HG02840 (cell line): Measurements from ENCODE around the gene RHOBTB3.
"Not testable (repeated sequence)": the region's sequence is repeated elsewhere in the genome, so short reads cannot be mapped to it uniquely, and the experiment has no call there.

Experiments
- ATAC-seq: cut with Tn5 transposase; IDR thresholded peaks from one replicate; pipeline ENCODE4 v1.9.1; 2021; ENCODE audit warnings: mild to moderate bottlenecking, moderate library complexity, moderate number of reproducible peaks; ENCODE audit not compliant: unreplicated experiment, low FRiP score

RHOBTB3 gene

GRCh38 chr5:95730730-95731570 lies at the start of gene RHOBTB3:
TSS of gene RHOBTB3 (plus strand) at chr5:95731336. CDS start at chr5:95731683, 347 bp downstream.
- ATAC-seq = peak; percentile 47

- no peak for ATAC-seq
Measured at GRCh38 chr5:95682891-95683290, 48.2 kb upstream of the RHOBTB3 start, which contains the start of gene SPATA9. TSS of gene SPATA9 (minus strand) at chr5:95682991. CDS start at chr5:95682854, 137 bp downstream.

- no peak for ATAC-seq
Measured at GRCh38 chr5:95684361-95684760, 46.8 kb upstream of the RHOBTB3 start.

- no peak for ATAC-seq
Measured at GRCh38 chr5:95686651-95687050, 44.5 kb upstream of the RHOBTB3 start.

GRCh38 chr5:95689680-95690079 lies 41.5 kb upstream of the RHOBTB3 start:
- ATAC-seq = no peak

GRCh38 chr5:95690333-95690732 lies 40.8 kb upstream of the RHOBTB3 start:
- ATAC-seq = no peak

- ATAC-seq = no peak
Measured at GRCh38 chr5:95697781-95698681, 33.1 kb upstream of the RHOBTB3 start.

- ATAC-seq = no peak
Measured at GRCh38 chr5:95699337-95699736, 31.8 kb upstream of the RHOBTB3 start.

- no peak for ATAC-seq
Measured at GRCh38 chr5:95701074-95701473, 30.1 kb upstream of the RHOBTB3 start.

GRCh38 chr5:95704150-95704549 lies 27.0 kb upstream of the RHOBTB3 start:
- no peak for ATAC-seq

- ATAC-seq = not testable (repeated sequence)
Measured at GRCh38 chr5:95706196-95706595, 24.9 kb upstream of the RHOBTB3 start.

GRCh38 chr5:95707055-95707454 lies 24.1 kb upstream of the RHOBTB3 start:
- no peak for ATAC-seq

GRCh38 chr5:95707534-95708188 lies 23.5 kb upstream of the RHOBTB3 start:
- ATAC-seq = not testable (repeated sequence)

GRCh38 chr5:95708876-95709275 lies 22.3 kb upstream of the RHOBTB3 start:
- no peak for ATAC-seq

GRCh38 chr5:95709967-95710650 lies 21.0 kb upstream of the RHOBTB3 start:
- no peak for ATAC-seq

- not testable (repeated sequence) for ATAC-seq
Measured at GRCh38 chr5:95710651-95711500, 20.3 kb upstream of the RHOBTB3 start.

- ATAC-seq = no peak
Measured at GRCh38 chr5:95711501-95712346, 19.4 kb upstream of the RHOBTB3 start.

- ATAC-seq = no peak
Measured at GRCh38 chr5:95712347-95712958, 18.7 kb upstream of the RHOBTB3 start.
